HG03039 (cell line): ENCODE results near the gene COQ8B.
"Not testable (repeated sequence)": the region's sequence is repeated elsewhere in the genome, so short reads cannot be mapped to it uniquely, and the experiment has no call there.

Source experiments
- ATAC-seq: cut with Tn5 transposase; IDR thresholded peaks from one replicate; pipeline ENCODE4 v1.9.1; 2021; ENCODE audit warnings: mild to moderate bottlenecking, moderate library complexity; ENCODE audit not compliant: unreplicated experiment

Gene COQ8B

DNA sequence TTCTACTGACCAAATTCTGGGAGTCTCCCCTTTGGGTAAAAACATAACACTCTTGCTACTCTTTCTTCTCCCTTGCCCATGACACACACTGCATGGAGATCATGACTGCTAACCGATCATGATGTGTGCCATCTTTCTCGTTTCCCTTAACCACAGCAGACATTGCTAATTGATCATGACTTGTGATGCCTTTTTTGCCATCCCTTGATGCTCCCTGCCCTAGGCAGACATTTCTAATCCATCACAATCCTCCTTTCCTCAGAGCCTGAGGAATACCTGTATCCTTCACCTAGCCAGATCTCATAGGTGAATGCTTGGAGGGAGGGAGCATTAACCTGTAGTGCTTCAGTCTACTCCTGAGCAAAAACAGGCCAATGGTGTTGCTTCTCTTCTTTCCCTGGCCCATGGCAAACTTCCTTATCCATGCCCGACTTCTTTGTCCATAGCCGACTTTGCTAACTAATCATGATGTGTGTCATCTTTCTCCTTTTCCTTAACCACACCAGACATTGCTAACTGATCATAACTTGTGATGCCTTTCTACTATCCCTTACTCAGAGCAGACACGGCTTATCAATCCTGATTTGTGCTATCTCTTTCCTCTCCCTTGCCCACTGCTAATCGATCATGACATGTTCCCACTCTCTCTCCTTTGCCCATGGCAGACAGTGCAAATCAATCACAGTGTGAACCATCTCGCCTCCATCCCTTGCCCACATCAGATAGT lies 44.0 kb downstream of the COQ8B start:
- ATAC-seq: no peak

DNA sequence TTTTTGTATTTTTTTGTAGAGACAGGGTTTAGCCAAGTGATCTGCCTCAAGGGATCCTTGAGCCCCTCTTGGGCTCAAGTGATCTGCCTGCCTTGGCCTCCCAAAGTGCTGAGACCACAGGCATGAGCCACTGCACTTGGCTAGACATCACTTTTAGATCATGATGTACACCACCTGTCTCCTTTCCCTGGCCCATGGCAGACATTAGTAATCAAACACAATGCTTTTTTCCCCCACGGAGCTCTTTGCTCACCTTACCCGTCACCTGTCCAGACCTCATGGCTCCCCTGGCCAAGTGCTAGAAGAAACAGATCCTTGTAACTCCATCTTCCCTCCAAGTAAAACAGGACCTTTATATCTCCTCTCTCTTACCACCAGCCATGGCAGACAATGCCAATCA lies 44.6 kb downstream of the COQ8B start:
- ATAC-seq: no peak

GRCh38 chr19:40671404-40671803 lies 45.3 kb downstream of the COQ8B start:
- no peak for ATAC-seq

DNA sequence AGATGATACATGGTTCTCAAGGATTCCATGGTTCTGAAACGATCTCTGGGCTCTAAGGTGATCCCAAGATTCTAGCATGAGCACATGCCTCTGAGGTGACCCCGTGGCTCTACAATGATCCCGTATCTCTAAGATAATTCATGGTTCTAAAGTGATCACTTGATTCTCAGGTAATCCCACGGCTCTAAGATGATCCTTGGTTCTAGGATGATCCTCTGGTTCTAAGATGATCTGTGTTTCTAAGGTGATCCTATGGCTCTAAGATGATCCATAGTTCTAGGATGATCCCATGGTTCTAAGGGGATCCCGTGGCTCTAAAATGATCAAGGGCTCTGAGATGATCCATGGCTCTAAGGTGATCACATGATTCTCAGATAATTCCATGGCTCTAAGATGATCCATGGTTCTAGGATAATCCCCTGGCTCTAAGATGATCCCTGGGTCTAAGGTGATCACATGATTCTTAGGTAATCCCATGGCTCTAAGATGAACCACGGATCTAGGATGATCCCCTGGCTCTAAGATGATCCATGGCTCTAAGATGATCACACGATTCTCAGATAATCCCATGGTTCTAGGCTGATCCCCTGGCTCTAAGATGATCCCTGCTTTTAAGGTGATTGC lies 47.6 kb downstream of the COQ8B start:
- ATAC-seq: no peak

GRCh38 chr19:40667602-40668001 lies 49.1 kb downstream of the COQ8B start:
- ATAC-seq: no peak

GRCh38 chr19:40666803-40667438 lies 49.8 kb downstream of the COQ8B start:
- ATAC-seq: no peak

DNA sequence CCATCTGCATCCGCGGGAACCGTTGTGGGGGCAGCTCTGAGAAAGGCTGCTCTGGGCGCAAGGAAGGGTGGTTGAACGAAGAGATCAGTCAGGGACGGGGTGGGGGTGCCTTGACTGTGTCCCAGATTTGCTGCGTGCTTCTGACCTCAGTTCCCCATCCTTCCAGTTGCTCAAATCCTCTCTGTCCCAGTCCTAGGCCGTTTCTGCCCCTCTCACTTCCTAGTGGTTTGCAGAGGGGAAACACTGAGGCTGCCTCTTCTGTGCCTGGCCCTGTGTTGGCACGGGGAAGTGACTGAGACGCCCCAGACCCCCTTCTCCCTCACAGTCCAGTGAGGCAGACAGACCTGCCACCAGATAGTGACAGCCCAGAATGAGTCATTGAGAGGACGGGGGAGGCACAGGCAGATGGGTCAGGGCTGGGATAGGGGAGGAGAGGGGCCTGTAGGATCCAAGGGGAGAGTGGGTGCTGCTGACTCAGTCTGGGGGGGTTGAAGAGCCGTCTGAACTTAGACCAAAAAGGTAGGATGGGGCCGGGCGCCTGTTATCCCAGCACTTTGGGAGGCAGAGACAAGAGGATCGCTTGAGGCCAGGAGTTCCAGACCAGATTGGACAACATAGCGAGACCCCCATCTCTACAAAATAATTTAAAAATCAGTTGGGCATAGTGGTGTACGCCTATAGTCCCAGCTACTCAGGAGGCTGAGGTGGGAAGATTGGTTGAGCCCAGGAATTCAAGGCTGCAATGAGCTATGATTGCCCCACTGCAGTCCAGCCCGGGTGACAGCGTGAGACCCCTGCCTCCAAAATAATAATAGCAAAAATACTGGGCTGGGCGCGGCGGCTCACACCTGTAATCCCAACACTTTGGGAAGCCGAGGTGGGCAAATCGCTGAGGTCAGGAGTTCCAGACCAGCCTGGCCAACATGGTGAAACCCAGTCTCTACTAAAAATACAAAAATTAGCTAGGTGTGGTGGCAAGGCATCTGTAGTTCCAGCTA lies 52.7 kb downstream of the COQ8B start:
- no peak for ATAC-seq

DNA sequence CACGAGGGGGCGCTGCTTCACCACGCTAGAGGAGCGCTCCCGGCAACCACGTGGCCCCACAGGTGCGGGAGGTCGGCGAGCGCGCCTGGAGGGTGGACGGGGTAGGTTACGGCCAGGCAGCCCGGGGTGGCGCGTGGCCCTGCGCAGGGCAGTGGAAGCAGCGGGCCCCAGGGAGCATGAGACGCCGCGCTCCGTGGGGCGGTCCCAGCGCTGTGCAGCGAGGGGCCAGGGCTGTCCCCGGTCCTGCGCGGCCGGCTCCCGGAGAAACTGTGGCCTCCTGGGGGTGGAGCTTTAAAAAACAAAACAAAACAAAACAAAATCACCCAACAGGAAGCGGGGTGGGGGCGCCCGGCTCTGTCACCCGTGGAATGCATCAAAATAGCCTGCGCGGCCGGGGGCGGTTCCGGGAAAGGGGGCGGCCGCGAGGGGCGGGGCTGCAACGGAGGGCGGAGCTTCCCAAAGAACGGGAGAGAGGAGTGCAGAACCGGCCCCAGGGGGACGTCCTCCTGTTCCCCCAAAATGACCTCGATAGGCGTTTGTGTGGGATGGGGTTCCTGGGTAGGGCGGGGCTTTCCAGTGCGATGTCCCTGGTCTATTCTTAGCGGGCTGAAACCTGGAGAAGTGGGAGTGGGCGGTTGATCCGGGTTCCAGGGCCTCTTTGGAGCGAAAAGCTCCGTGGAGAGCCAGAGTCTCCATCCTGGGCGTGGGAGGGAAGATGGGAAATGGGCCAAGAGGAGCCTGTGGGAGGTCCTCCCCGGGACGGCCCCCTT lies 53.6 kb downstream of the COQ8B start:
- peak; percentile 79 for ATAC-seq

- ATAC-seq: no peak
These were observed 55.1 kb downstream of the COQ8B start for GRCh38 chr19:40661616-40662015.

- no peak for ATAC-seq
These were observed 57.1 kb downstream of the COQ8B start for GRCh38 chr19:40659566-40659965.

DNA sequence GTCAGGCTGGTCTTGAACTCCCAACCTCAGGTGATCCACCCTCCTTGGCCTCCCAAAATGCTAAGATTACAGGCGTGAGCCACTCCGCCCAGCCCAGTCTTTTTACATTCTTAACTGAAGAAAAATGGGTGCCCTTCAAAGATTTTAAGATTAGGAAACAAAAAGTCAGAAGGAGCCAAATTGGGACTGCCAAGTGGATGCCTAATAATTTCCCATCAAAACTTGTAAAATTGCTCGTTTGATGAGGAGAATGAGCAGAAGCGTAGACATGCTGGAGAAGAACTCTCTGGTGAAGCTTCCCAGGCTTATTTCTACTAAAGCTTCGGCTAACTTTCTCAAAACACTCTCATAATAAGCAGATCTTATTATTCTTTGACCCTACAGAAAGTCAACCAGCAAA lies 57.6 kb downstream of the COQ8B start:
- ATAC-seq: no peak

GRCh38 chr19:40658031-40658430 lies 58.7 kb downstream of the COQ8B start:
- no peak for ATAC-seq

DNA sequence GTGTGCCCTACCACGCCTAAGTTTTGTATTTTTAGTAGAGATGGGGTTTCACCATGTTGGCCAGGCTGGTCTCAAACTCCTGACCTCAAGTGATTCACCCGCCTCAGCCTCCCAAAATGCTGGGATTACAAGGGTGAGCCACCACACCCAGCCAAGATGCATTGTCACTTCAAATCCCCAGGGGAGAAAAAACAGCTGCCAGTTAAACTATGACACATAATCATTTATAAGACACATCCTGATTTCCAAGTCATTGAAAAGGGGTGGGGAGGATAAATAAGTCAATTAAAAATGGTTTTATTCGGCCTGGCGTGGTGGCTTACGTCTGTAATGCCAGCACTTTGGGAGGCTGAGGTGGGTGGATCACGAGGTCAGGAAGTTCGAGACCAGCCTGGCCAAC lies 61.0 kb downstream of the COQ8B start:
- ATAC-seq: not testable (repeated sequence)

DNA sequence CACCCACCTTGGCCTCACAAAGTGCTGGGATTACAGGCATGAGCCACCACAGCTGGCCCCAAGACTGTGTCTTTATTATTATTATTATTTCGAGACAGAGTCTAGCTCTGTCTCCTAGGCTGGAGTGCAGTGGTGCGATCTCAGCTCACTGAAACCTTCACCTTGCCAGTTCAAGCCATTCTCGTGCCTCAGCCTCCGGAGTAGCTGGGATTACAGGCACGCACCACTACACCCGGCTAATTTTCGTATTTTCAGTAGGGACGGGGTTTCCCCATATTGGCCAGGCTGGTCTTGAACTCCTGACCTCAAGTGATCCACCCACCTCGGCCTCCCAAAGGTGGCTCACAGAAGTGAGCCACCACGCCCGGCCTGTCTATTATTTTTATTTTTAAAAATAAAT lies 64.4 kb downstream of the COQ8B start:
- not testable (repeated sequence) for ATAC-seq

DNA sequence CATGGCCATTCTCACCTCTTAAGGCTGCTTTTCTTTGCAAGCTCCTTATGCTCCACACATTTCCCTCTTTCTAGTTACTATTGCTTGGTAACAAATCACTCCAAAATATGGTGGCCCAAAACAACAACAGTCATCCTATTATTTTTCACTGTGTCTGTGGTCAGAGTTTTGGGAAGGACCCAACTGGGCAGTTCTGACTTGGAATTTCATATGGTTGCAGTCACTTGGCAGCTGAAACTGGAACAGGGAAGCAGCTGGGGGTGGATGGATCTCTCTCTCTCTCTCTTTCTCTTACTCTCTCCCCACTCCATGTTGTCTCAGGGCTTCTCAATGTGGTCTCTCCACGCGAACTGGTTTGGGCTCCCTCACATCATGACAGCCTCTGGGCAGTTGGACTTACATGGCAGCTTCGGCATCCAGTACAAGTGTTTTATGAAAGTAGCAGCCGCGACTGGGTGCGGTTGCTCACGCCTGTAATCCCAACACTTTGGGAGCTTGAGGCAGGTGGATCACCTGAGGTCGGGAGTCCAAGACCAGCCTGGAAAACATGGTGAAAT lies 65.9 kb downstream of the COQ8B start:
- no peak for ATAC-seq

GRCh38 chr19:40649903-40650675 lies 66.6 kb downstream of the COQ8B start:
- not testable (repeated sequence) for ATAC-seq

- ATAC-seq: no peak
These were observed 69.9 kb downstream of the COQ8B start for GRCh38 chr19:40646743-40647254.

DNA sequence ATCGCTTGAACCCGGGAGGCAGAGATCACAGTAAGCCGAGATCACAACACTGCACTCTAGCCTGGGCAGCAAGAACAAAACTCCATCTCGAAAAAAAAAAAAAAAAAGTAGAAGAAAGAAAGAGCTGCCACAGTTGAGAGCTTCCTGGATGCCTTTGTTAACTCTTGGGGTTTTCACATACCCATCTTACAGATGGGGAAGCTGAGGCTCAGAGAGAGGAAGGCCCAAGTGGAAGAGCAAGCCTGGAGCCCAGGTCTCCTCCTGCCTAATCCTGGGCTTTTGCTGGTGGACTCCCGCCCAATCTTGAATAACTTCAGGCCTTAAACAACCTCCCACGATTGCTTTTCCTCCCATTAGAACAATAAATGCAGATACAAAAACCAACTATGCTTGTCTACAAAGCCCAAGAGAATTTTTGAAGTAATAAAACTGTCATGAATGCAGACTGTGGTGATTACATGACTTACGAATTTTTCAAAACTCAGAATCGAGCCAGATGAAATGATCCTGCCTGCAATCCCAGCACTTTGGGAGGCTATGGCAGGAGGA lies 73.9 kb downstream of the COQ8B start:
- no peak for ATAC-seq
